Suprapubic skin (tissue), 4 donors: ENCODE data around the gene COA4. TPM values are rescaled to one million over a fixed set of nuclear protein-coding genes. Genes with fewer than 3 reads are reported as not detected.

Experiments
- DNase-seq, 2 donors: peaks; one replicate each; pipeline ENCODE4 v3.0.0-alpha.2; 2019; ENCODE audit warnings: low spot score in 2 of 2
- H3K27ac ChIP-seq: fragments of 200-600 bp; sonication (generic); one replicate; pipeline ENCODE4 v1.5.1; 2019
- H3K27me3 ChIP-seq: fragments of 200-600 bp; sonication (generic); one replicate; pipeline ENCODE4 v1.5.1; 2019
- H3K36me3 ChIP-seq: fragments of 200-600 bp; sonication (generic); one replicate; pipeline ENCODE4 v1.5.1; 2019
- H3K4me1 ChIP-seq: fragments of 200-600 bp; sonication (generic); one replicate; pipeline ENCODE4 v1.5.1; 2019
- H3K4me3 ChIP-seq: fragments of 200-600 bp; sonication (generic); one replicate; pipeline ENCODE4 v1.5.1; 2019; ENCODE audit warnings: mild to moderate bottlenecking
- H3K9me3 ChIP-seq: fragments of 200-600 bp; sonication (generic); one replicate; pipeline ENCODE4 v1.5.1; 2019
- CTCF ChIP-seq, 2 donors: fragments of 200-600 bp in 1 of 2; fragments of 450-650 bp in 1 of 2; sonication (generic) in 1 of 2; IDR thresholded peaks; one replicate each; pipeline ENCODE4 v1.5.1; 2016 to 2019; ENCODE audit warnings: antibody characterized with exemption in 2 of 2, mild to moderate bottlenecking in 1 of 2, moderate library complexity in 1 of 2
- EP300 ChIP-seq: sonication (generic); formaldehyde crosslinking; IDR thresholded peaks from one replicate; pipeline ENCODE4 v1.6.1; 2017; ENCODE audit warnings: antibody characterized with exemption
- POLR2A ChIP-seq, 2 donors: fragments of 450-650 bp; IDR thresholded peaks; one replicate each; pipeline ENCODE4 v1.6.1; 2017; ENCODE audit warnings: antibody characterized with exemption in 2 of 2, mild to moderate bottlenecking in 2 of 2, moderate library complexity in 2 of 2
- POLR2AphosphoS5 ChIP-seq, 3 donors: sonication (generic); formaldehyde crosslinking; IDR thresholded peaks; one replicate each; pipeline ENCODE4 v1.6.1; 2017; ENCODE audit warnings: antibody characterized with exemption in 3 of 3
- WGBS: methylation state at CpG from one replicate; pipeline ENCODE4 v1.1.5; 2018; 5-methylcytosine and 5-hydroxymethylcytosine counted together
- total RNA-seq, 4 donors: library from RNA; depleted of rRNA; stranded (reverse); fragments of >200 nt; gene quantifications; one replicate each; pipeline ENCODE4 v1.1.0, GENCODE V29; 2016

The COA4 gene
- total RNA-seq, 4 donors from 2014 or later, result 49.4 to 63.9 (median 57.2) TPM

- H3K36me3 ChIP-seq, result peaks cover 11% of the 10 kb centered on the region
These were observed 38.1 kb downstream of the COA4 start for GRCh38 chr11:73838443-73839122.

DNA sequence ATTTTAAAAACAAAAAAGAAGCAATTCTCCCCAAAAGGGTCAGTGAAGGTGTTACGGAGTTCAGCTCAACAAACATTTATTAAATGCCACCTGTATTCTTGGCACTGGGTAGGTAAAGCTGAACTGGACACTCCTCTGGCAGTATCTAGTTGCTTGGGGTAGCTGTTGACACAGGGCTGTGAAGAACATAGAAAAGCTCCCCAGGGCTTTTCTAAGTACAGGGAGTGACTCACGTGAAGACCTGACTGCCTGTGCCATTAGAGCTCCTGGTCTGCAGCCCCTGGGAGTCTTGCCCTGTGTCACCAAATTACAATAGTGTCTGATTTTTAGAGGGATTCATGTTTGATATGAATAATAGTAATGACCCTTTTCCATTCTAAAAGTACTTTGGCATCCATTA is 43.6 kb downstream of the COA4 start:
- Histone ChIP-seq H3K27me3 (no peaks in the 10 kb centered on the region), H3K4me3 (no peak overlapping the region), H3K9me3 (no peaks in the 10 kb centered on the region), H3K36me3 (peaks cover 19% of the 10 kb centered on the region), H3K27ac (no peak overlapping the region), H3K4me1 (no peaks in the 10 kb centered on the region)
- TF ChIP-seq CTCF (IDR thresholded peaks at IDR 0.05), result no peak
- TF ChIP-seq EP300, result no peak
- TF ChIP-seq POLR2A (IDR thresholded peaks at IDR 0.05), result no peak
- TF ChIP-seq POLR2AphosphoS5 (IDR thresholded peaks at IDR 0.05), result no peak
- DNase-seq, result no peak
- WGBS, result 83% methylated on average over 2 of the region's 2 CpGs

More at GRCh38 chr11:73838443-73839122, 38.1 kb downstream of the COA4 start:
- TF ChIP-seq EP300 (no peak), POLR2AphosphoS5 (IDR thresholded peaks at IDR 0.05) (no peak), POLR2A (IDR thresholded peaks at IDR 0.05) (no peak), CTCF (IDR thresholded peaks at IDR 0.05) (no peak)
- Histone ChIP-seq H3K9me3 (no peaks in the 10 kb centered on the region), H3K27ac (no peak overlapping the region), H3K27me3 (no peaks in the 10 kb centered on the region), H3K4me1 (no peaks in the 10 kb centered on the region), H3K4me3 (no peak overlapping the region)
- 75% methylated on average over 3 of the region's 3 CpGs for WGBS
- DNase-seq, result no peak

DNA sequence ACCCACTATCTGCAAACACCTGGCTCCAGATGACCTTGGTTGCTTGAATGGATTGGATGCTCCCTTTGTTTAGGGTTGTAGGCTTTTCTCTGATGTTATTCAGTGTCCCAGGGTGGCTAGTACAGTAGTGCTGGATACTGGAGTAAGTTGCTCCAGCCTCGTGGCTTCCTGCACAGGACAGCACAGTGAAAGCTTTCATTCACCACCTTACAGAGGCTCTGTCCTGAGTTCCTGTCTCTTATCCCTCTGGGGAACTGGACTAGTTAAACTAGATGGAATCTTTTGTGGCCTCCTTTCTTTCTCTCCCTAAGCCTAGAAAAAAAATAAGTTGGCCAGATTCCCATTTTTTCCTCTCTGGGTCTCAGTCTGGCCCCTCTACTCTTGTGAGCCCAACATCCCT is 46.4 kb downstream of the COA4 start:
- peaks cover 29% of the 10 kb centered on the region for H3K36me3 ChIP-seq

More for the DNA sequence above, 46.4 kb downstream of the COA4 start:
- no peaks in the 10 kb centered on the region for H3K27me3 ChIP-seq
- H3K4me3 ChIP-seq, result no peak overlapping the region
- H3K9me3 ChIP-seq, result no peaks in the 10 kb centered on the region
- no peaks in the 10 kb centered on the region for H3K4me1 ChIP-seq
- H3K27ac ChIP-seq, result no peak overlapping the region
- 88% methylated on average over 1 of the region's 1 CpG for WGBS
- DNase-seq, result no peak
- TF ChIP-seq POLR2A (IDR thresholded peaks at IDR 0.05), result no peak
- TF ChIP-seq POLR2AphosphoS5 (IDR thresholded peaks at IDR 0.05), result no peak
- no peak for TF ChIP-seq CTCF (IDR thresholded peaks at IDR 0.05)
- no peak for TF ChIP-seq EP300

Other genes with a start within 250 kb of the COA4 start
- gene PLEKHB1, start 230.3 kb downstream of the COA4 start, total RNA-seq, result 10 to 100 TPM in 1 of 4 donors, 1 to 10 TPM in 3; 4.7 to 12.5 (median 6.3) TPM
- 100 to 1,000 TPM in 3 of 4 donors, 10 to 100 TPM in 1; 89.7 to 182 (median 113) TPM for gene RAB6A, start 115.8 kb downstream of the COA4 start, total RNA-seq
- 10 to 100 TPM; 10.5 to 24.4 (median 15.4) TPM for gene MRPL48, start 89.0 kb downstream of the COA4 start, total RNA-seq
- 10 to 100 TPM; 10.7 to 15.4 (median 13.7) TPM for gene PAAF1, start 153 bp upstream of the COA4 start, total RNA-seq
- gene DNAJB13, start 74.2 kb upstream of the COA4 start, total RNA-seq, result not detected
- gene UCP2, start 106.0 kb upstream of the COA4 start, total RNA-seq, result 10 to 100 TPM in 2 of 4 donors, 1 to 10 TPM in 2; 9.8 to 27.3 (median 12.9) TPM
- gene UCP3, start 132.2 kb upstream of the COA4 start, total RNA-seq, result 1 to 10 TPM; 2.3 to 6.6 (median 3.9) TPM